AG04449 (cell line): ENCODE data around the gene FIGNL2.
"Not testable (repeated sequence)": the region's sequence is repeated elsewhere in the genome, so short reads cannot be mapped to it uniquely, and the experiment has no call there.

ENCODE experiments used
- CTCF ChIA-PET: fragments of 350-600 bp; formaldehyde crosslinking; extraction: SDS; loops from one replicate; lab custom pipeline; 2021; ENCODE audit warnings: antibody characterized with exemption; lab: Yijun Ruan, JAX
- POLR2A ChIA-PET: fragments of 400-600, 350-600 bp; formaldehyde crosslinking; extraction: SDS; loops from one replicate; lab custom pipeline; 2020; ENCODE audit warnings: antibody characterized with exemption, inconsistent platforms; lab: Yijun Ruan, JAX
- DNase-seq: peaks from one replicate; pipeline ENCODE4 v3.0.0-alpha.2; 2010; ENCODE audit warnings: low read depth, low spot score
- H3K4me3 ChIP-seq: 2 replicates; pipeline ENCODE4 v1.5.1; 2011; ENCODE audit warnings: low read depth, mild to moderate bottlenecking, control low read depth, low read length
- TF ChIP-seq, protein P1 (sequence below): IDR thresholded peaks from one replicate; pipeline ENCODE4 v1.5.1; 2011; ENCODE audit warnings: mild to moderate bottlenecking, moderate library complexity, low read length, control low read depth, inconsistent platforms; ENCODE audit not compliant: insufficient read depth; ENCODE audit errors: missing control alignments

FIGNL2 gene

DNA sequence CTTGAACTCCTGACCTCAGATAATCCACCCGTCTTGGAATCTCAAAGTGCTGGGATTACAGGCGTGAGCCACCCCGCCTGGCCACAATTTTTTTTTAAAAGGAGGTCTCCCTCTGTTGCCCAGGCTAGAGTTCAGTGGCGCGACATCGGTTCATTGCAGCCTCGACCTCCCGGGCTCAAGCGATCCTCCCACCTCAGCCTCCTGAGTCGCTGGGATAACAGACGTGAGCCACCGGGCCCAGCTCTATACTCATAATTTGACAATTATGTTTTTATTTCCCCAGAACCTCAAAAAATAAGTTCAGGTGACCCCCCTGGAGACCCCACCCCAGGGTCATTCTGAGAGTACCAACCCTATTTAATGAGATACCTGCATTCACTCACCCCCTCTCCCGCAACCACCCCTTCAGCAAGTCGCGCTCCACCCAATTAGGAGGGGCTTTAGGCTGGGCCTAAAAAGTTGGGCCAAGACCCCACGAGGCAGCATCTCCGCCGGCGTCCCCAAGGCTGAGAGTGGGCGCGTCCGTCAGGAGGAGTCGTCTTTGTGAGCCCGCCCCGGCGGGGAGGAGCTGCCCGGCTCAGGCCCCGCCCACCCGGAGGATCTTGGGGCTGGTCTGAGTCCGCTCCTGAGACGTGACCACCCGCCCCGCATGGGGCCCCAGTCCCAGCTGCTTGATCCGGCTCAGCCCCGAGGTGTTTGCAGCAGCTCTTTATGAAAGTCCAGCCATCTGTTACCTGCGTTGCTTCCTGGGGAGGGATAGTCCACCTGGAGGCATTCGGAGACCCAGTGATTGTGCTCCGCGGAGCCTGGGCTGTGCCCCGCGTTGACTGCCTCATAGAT lies 39.2 kb upstream of the FIGNL2 start, which contains the start of gene ANKRD33:
Gene ANKRD33 (plus strand): TSS at position 628 of the 840 bp plus-strand sequence. CDS start 84 bp downstream, at position 712.
- TF ChIP-seq, protein P1, sequence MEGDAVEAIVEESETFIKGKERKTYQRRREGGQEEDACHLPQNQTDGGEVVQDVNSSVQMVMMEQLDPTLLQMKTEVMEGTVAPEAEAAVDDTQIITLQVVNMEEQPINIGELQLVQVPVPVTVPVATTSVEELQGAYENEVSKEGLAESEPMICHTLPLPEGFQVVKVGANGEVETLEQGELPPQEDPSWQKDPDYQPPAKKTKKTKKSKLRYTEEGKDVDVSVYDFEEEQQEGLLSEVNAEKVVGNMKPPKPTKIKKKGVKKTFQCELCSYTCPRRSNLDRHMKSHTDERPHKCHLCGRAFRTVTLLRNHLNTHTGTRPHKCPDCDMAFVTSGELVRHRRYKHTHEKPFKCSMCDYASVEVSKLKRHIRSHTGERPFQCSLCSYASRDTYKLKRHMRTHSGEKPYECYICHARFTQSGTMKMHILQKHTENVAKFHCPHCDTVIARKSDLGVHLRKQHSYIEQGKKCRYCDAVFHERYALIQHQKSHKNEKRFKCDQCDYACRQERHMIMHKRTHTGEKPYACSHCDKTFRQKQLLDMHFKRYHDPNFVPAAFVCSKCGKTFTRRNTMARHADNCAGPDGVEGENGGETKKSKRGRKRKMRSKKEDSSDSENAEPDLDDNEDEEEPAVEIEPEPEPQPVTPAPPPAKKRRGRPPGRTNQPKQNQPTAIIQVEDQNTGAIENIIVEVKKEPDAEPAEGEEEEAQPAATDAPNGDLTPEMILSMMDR: no peak
- CTCF ChIA-PET: interaction anchor here (0.8 to 32.5 kb wide), 12 partner anchors 8 to 467 kb away, joined by 3 to 621 read pairs (median 18); partner anchors contain the start of gene ACVRL1
- DNase-seq: no peak
- H3K4me3 ChIP-seq: no peak within 1 kb of the TSS; the same call in 1 of the 2 replicates
- POLR2A ChIA-PET: no interaction called here

DNA sequence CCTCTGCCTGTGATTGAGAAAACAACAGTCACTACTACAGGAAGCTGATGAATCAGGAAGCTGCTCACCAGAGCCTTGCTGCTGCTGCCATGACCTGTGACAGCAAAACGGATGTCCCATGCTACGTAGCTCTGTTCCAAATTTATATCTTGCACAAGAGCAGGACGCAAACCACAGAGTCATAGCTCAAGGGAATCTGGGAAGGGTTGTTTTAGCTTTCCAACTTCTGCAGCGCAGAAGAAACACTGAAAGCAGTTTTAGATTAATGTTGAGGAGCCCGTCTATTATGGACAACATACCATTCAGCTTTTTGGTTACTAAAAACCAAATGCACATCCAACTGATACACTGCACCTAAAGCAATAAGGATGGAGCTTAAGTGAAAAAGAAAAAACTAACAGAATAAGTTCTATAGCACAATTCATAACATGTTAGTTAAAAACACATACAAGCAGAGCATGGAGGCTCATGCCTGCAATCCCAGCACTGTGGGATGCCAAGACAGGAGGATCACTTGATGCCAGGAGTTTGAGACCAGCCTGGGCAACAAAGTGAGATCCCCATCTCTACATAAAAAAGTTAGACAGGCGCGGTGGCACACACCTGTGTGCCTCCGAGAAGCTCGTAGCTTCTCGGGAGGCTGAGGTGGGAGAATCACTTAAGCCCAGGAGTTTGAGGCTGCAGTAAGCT lies 37.6 kb upstream of the FIGNL2 start:
- DNase-seq: peak; percentile 88
- CTCF ChIA-PET: interaction anchor here (0.7 to 32.5 kb wide), 13 partner anchors 9 to 465 kb away, joined by 3 to 621 read pairs (median 7); partner anchors contain the start of gene ACVRL1
- H3K4me3 ChIP-seq: no peak overlapping the region
- POLR2A ChIA-PET: no interaction called here
- TF ChIP-seq, protein P1: no peak

DNA sequence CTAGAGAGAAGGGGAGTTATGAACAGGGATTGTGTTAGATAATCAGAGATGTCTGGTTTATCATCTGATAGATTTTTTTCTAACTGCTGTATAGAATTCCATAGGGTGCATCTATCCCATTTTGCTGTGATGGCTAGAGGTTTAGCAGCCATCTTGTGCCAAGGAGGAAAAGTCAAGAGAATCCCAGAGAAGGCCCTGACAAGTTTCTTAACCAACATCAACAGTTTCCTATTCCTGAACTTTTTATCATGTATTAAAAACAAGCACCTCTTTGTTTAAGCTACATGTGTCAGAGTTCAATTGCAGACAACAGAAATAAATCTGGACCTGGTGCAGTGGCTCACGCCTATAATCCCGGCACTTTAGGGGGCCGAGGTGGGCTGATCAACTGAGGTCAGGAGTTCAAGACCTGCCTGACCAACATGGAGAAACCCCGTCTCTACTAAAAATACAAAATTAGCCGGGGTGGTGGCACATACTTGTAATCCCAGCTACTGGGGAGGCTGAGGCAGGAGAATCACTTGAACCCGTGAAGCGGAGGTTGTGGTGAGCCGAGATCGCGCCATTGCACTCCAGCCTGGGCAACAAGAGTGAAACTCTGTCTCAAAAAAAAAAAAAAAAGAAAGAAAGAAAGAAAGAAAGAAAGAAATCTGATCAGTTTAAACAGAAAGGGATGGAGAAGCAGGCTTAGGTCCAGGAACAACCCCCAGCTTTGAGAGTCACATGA lies 36.9 kb upstream of the FIGNL2 start:
- POLR2A ChIA-PET, DNase-seq, H3K4me3 ChIP-seq: not testable (repeated sequence)
- CTCF ChIA-PET: interaction anchor here (1.0 to 32.5 kb wide), 10 partner anchors 10 to 464 kb away, joined by 3 to 621 read pairs (median 14); partner anchors contain the start of gene ACVRL1

DNA sequence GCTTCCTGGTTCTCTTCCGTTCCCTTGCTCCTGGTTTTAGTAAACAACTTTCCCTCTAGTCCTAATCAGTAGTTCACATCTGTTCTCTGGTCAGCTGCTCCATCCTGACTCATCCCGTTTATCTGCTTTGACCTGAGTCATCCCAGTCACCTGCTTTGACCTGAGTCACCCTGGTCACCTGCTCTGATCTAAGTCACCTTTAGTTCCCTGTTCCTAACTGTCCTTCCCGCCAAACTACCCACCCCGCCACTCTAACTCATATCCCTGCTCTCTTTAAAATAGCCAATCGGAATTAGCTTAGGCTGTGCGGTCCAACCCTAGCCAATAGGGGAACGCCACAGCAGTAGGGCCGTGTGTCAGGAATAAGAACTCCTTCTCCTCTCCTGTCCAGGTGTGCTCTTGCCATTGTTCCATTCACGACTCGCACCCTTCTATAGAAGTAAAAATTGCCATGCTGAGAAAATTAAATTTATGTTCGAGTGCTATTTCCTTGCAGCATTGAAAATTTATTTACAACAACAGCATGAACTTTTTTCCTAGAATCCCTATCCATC lies 36.2 kb upstream of the FIGNL2 start:
- POLR2A ChIA-PET: no interaction called here
- no peak overlapping the region for H3K4me3 ChIP-seq
- CTCF ChIA-PET: interaction anchor here (0.9 to 32.5 kb wide), 4 partner anchors 9 to 108 kb away, joined by 3 to 621 read pairs (median 32); partner anchors contain the start of gene ACVRL1
- TF ChIP-seq, protein P1: no peak
- no peak for DNase-seq

DNA sequence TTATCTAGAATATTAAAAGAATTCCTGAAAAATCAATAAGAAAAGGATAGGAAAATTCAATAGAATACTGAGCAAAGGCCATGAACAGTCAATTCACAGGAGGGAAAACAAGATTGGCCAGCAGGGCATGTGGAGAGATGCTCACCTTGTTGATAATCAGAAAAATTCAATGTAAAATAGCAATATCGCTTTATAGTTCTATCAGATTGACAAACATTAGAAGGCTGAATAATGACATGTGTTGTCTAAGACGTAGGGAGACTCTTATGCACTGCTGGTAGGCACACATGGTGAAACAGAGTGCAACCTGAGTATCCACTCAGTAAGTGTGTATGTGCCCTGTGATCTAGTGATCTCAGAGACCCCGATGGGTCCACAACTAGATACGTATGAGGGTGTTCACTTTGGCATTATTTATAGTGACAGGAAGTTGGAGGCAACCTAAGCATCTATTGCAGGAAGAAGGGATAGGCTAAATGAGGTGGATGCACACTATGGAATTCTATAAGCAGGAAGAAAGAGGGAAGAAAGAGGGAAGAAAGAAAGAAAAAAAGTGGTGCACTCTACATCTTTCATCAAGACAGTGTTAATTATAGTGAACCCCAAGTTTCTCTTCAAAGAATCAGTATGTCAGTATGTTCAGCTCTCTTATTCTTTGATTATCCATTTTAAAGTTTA lies 35.6 kb upstream of the FIGNL2 start:
- H3K4me3 ChIP-seq: no peak overlapping the region
- POLR2A ChIA-PET: no interaction called here
- no peak for DNase-seq
- TF ChIP-seq, protein P1: no peak
- CTCF ChIA-PET: interaction anchor here (0.9 to 32.5 kb wide), 4 partner anchors 9 to 60 kb away, joined by 3 to 621 read pairs (median 28); partner anchors contain the start of gene ACVRL1
